IMR-90 (cell line): ENCODE data around the gene TMPRSS3. TPM values are rescaled to one million over a fixed set of nuclear protein-coding genes. Genes with fewer than 3 reads are reported as not detected.

Experiments
- ATAC-seq: fragments of 200-7000 bp; cut with Tn5 transposase; 2 replicates; pipeline ENCODE4 v1.9.1; 2020; ENCODE audit warnings: low read depth, mild to moderate bottlenecking, moderate library complexity
- BruUV-seq: library from RNA; stranded (reverse); fragments of 400-500 nt; replicated peaks from 2 replicates; lab custom pipeline; 2021; lab: Mats Ljungman, UMichigan
- CTCF ChIA-PET: fragments of 300-600 bp; formaldehyde crosslinking; extraction: SDS; loops from one replicate; lab custom pipeline; 2021; ENCODE audit warnings: antibody characterized with exemption; lab: Yijun Ruan, JAX
- POLR2A ChIA-PET: fragments of 300-600 bp; sonication (Branson Sonifier 250); formaldehyde crosslinking; loops from one replicate; lab custom pipeline; 2022; ENCODE audit warnings: antibody characterized with exemption; ENCODE audit not compliant: unreplicated experiment; lab: Charles Lee
- DNase-seq: peaks from one replicate; pipeline ENCODE4 v3.0.0; 2013
- H2AFZ ChIP-seq: replicated peaks from 2 replicates; pipeline ENCODE3; 2013; ENCODE audit warnings: low read length, mild to moderate bottlenecking; ENCODE audit not compliant: poor library complexity
- H2AK5ac ChIP-seq: 2 replicates; pipeline ENCODE4 v1.6.1; 2013; ENCODE audit warnings: low read depth, low read length, inconsistent platforms
- H2AK9ac ChIP-seq: replicated peaks from 2 replicates; pipeline ENCODE3; 2013; ENCODE audit warnings: mild to moderate bottlenecking, low read depth, low read length, moderate library complexity; ENCODE audit not compliant: poor library complexity
- H2BK120ac ChIP-seq: 2 replicates; pipeline ENCODE4 v1.6.1; 2013; ENCODE audit warnings: low read depth, low read length, inconsistent platforms
- H2BK15ac ChIP-seq: 3 replicates; pipeline ENCODE4 v1.6.1; 2013; ENCODE audit warnings: low read depth, low read length, inconsistent platforms
- H2BK20ac ChIP-seq: 2 replicates; pipeline ENCODE4 v1.6.1; 2013; ENCODE audit warnings: low read depth, mild to moderate bottlenecking, inconsistent platforms, low read length, moderate library complexity
- H2BK5ac ChIP-seq: 2 replicates; pipeline ENCODE4 v1.6.1; 2013; ENCODE audit warnings: mild to moderate bottlenecking, low read depth, low read length, inconsistent platforms; ENCODE audit not compliant: poor library complexity, severe bottlenecking
- H3K14ac ChIP-seq: replicated peaks from 2 replicates; pipeline ENCODE4 v1.6.1; 2013; ENCODE audit warnings: low read depth, low read length, inconsistent platforms
- H3K18ac ChIP-seq: 2 replicates; pipeline ENCODE4 v1.6.1; 2013; ENCODE audit warnings: low read depth, low read length, control low read depth
- H3K23ac ChIP-seq: 2 replicates; pipeline ENCODE4 v1.6.1; 2013; ENCODE audit warnings: low read depth, low read length, inconsistent platforms
- H3K27ac ChIP-seq: 2 replicates; pipeline ENCODE4 v1.5.1; 2013; ENCODE audit warnings: mild to moderate bottlenecking, control low read depth, low read length; ENCODE audit not compliant: insufficient read depth
- H3K27me3 ChIP-seq: 2 replicates; pipeline ENCODE4 v1.6.1; 2013; ENCODE audit warnings: low read length; ENCODE audit not compliant: control insufficient read depth, insufficient read depth
- H3K36me3 ChIP-seq: 2 replicates; pipeline ENCODE4 v1.6.1; 2013; ENCODE audit warnings: low read length, mixed read lengths; ENCODE audit not compliant: control insufficient read depth, insufficient read depth
- H3K4ac ChIP-seq: 2 replicates; pipeline ENCODE4 v1.6.1; 2013; ENCODE audit warnings: low read depth, low read length, inconsistent platforms
- H3K4me1 ChIP-seq: 2 replicates; pipeline ENCODE4 v1.6.1; 2013; ENCODE audit warnings: low read length, mixed read lengths; ENCODE audit not compliant: control insufficient read depth, insufficient read depth
- H3K4me2 ChIP-seq: 2 replicates; pipeline ENCODE4 v1.6.1; 2013; ENCODE audit warnings: low read depth, mild to moderate bottlenecking, control low read depth, low read length, moderate library complexity
- H3K4me3 ChIP-seq: 2 replicates; pipeline ENCODE4 v1.5.1; 2013; ENCODE audit warnings: low read depth, mild to moderate bottlenecking, control low read depth, low read length, moderate library complexity; ENCODE audit not compliant: insufficient read depth
- H3K56ac ChIP-seq: 2 replicates; pipeline ENCODE4 v1.6.1; 2013; ENCODE audit warnings: low read length, inconsistent platforms; ENCODE audit not compliant: insufficient read depth; ENCODE audit errors: extremely low read depth
- H3K79me1 ChIP-seq, 2 experiments: 2 replicates each; pipeline ENCODE4 v1.6.1; 2013; ENCODE audit warnings: low read length in 2 of 2, inconsistent platforms in 1 of 2, low read depth in 1 of 2
- H3K9ac ChIP-seq: 2 replicates; pipeline ENCODE4 v1.6.1; 2013; ENCODE audit warnings: low read depth, low read length, control low read depth
- H3K9me1 ChIP-seq: 2 replicates; pipeline ENCODE4 v1.6.1; 2013; ENCODE audit warnings: low read length, inconsistent platforms; ENCODE audit not compliant: insufficient read depth
- H3K9me3 ChIP-seq: 2 replicates; pipeline ENCODE4 v1.6.1; 2013; ENCODE audit warnings: low read length; ENCODE audit not compliant: control insufficient read depth, insufficient read depth
- H4K20me1 ChIP-seq: 2 replicates; pipeline ENCODE4 v1.6.1; 2013; ENCODE audit warnings: low read length, inconsistent platforms; ENCODE audit not compliant: insufficient read depth
- H4K5ac ChIP-seq: 2 replicates; pipeline ENCODE4 v1.6.1; 2013; ENCODE audit warnings: mild to moderate bottlenecking, low read depth, low read length, control low read depth
- H4K8ac ChIP-seq, 2 experiments: 2 replicates each; pipeline ENCODE4 v1.6.1; 2013; ENCODE audit warnings: low read depth in 2 of 2, low read length in 2 of 2, control low read depth in 1 of 2, inconsistent platforms in 1 of 2
- H4K91ac ChIP-seq: 2 replicates; pipeline ENCODE4 v1.6.1; 2013; ENCODE audit warnings: low read depth, low read length, inconsistent platforms; ENCODE audit not compliant: insufficient read depth
- BHLHE40 ChIP-seq: fragments of 150-350 bp; IDR thresholded peaks from 2 replicates; pipeline ENCODE4 v1.6.1; 2016; ENCODE audit warnings: mild to moderate bottlenecking, low read depth, low read length
- CHD1 ChIP-seq: IDR thresholded peaks from 2 replicates; pipeline ENCODE4 v1.6.1; 2012; ENCODE audit warnings: low read depth, low read length, improper control_type of control experiment
- FOS ChIP-seq: fragments of 150-350 bp; IDR thresholded peaks from 2 replicates; pipeline ENCODE4 v1.6.1; 2016; ENCODE audit warnings: low read depth, low read length
- MAFK ChIP-seq: IDR thresholded peaks from 2 replicates; pipeline ENCODE4 v1.6.1; 2012; ENCODE audit warnings: low read depth, low read length, improper control_type of control experiment
- MAZ ChIP-seq: IDR thresholded peaks from 2 replicates; pipeline ENCODE4 v1.6.1; 2012; ENCODE audit warnings: low read depth, mild to moderate bottlenecking, low read length, improper control_type of control experiment, moderate library complexity, borderline replicate concordance
- MXI1 ChIP-seq: IDR thresholded peaks from 2 replicates; pipeline ENCODE4 v1.6.1; 2012; ENCODE audit warnings: low read depth, mild to moderate bottlenecking, low read length, moderate library complexity, borderline replicate concordance
- NFE2L2 ChIP-seq: fragments of 150-350 bp; IDR thresholded peaks from 2 replicates; pipeline ENCODE4 v1.6.1; 2016; ENCODE audit warnings: low read depth, mild to moderate bottlenecking, low read length
- POLR2A ChIP-seq: IDR thresholded peaks from 2 replicates; pipeline ENCODE4 v1.6.1; 2012; ENCODE audit warnings: mild to moderate bottlenecking, low read depth, low read length
- RAD21 ChIP-seq: IDR thresholded peaks from 2 replicates; pipeline ENCODE4 v1.6.1; 2012; ENCODE audit warnings: low read length, improper control_type of control experiment
- RCOR1 ChIP-seq: IDR thresholded peaks from 2 replicates; pipeline ENCODE4 v1.6.1; 2012; ENCODE audit warnings: mild to moderate bottlenecking, low read length, improper control_type of control experiment; ENCODE audit not compliant: insufficient replicate concordance
- RFX5 ChIP-seq: IDR thresholded peaks from 2 replicates; pipeline ENCODE4 v1.8.0; 2012; ENCODE audit warnings: low read depth, mild to moderate bottlenecking, low read length, moderate library complexity
- SMC3 ChIP-seq: fragments of 150-350 bp; IDR thresholded peaks from 2 replicates; pipeline ENCODE4 v1.6.1; 2016; ENCODE audit warnings: low read depth, mild to moderate bottlenecking, antibody characterized with exemption, low read length, moderate library complexity
- USF2 ChIP-seq: fragments of 150-350 bp; IDR thresholded peaks from 2 replicates; pipeline ENCODE4 v1.6.1; 2017; ENCODE audit warnings: mild to moderate bottlenecking, antibody characterized with exemption, low read length, low read depth
- WGBS, 2 experiments: methylation state at CpG; one replicate each; pipeline versions ENCODE4 v1.1.5 to v1.1.7; 2013; ENCODE audit warnings: missing lambda C conversion rate in 2 of 2; ENCODE audit not compliant: insufficient read length in 1 of 2; ENCODE audit errors: extremely low coverage in 2 of 2; 5-methylcytosine and 5-hydroxymethylcytosine counted together
- dilution Hi-C: fragments of 300-500 bp; cut with HindIII; formaldehyde crosslinking; loops from one replicate; pipeline ENCODE4 v1.14.3; 2018; ENCODE audit warnings: low sequenced_read_pairs; ENCODE audit not compliant: unreplicated experiment
- in situ Hi-C: fragments of 300-500 bp; cut with MboI; formaldehyde crosslinking; loops from 3 replicates; pipeline ENCODE4 v1.14.3; 2019; ENCODE audit warnings: low sequenced_read_pairs, inconsistent platforms, mixed read lengths
- intact Hi-C: fragments of 100-400 bp; cut with micrococcal nuclease; formaldehyde crosslinking; loops from 2 replicates; pipeline ENCODE4 v1.10.0; 2022
- polyA plus RNA-seq, 3 experiments: library from polyadenylated mRNA; depleted of rRNA; stranded (reverse); fragments of >200 nt; gene quantifications; 2 replicates each; pipeline ENCODE4 v1.2.3, GENCODE V29; 2012; ENCODE audit warnings: low replicate concordance in 1 of 3
- total RNA-seq: library from RNA; depleted of rRNA; stranded (reverse); fragments of >200 nt; gene quantifications from 2 replicates; pipeline ENCODE4 v1.2.3, GENCODE V29; 2012
- TF ChIP-seq, protein P1 (sequence below): conservative IDR thresholded peaks from 2 replicates; pipeline ENCODE4 v1.5.1; 2012; ENCODE audit warnings: mild to moderate bottlenecking, low read depth, low read length, improper control_type of control experiment

Gene TMPRSS3
- total and polyA plus RNA-seq, 2 of the 4 experiments (the other 2 are of a cell fraction): not detected

DNA sequence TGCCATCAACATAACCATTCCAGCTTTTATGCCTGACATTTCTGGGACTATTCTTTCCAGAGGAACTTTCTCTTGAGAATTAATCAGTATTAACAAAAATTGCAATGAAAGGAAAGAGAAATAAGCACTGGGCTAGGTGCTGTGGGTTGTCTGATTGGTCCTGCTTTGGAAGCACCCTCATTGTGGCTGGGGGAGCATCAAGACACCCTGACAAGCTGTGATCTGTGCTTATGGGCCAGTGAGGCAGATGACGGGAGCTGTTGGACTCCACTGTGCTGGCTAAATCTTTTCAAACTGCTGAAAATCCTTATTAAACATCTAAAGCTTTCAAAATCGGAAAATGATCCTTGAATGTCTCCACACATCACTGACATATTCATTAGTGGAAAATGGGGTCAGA lies 27.8 kb upstream of the TMPRSS3 start:
- no peak overlapping the region for H2BK15ac ChIP-seq
- no peaks in the 10 kb centered on the region for H4K20me1 ChIP-seq
- no peak overlapping the region for H2AK5ac ChIP-seq
- no peak for DNase-seq
- no peak overlapping the region for H3K4ac ChIP-seq
- no peak overlapping the region for H4K8ac ChIP-seq
- H3K79me1 ChIP-seq: no peaks in the 10 kb centered on the region
- no peak overlapping the region for H3K4me2 ChIP-seq
- TF ChIP-seq RCOR1 (no peak), CHD1 (no peak), MAFK (no peak), MAZ (no peak), MXI1 (no peak), RAD21 (no peak), NFE2L2 (no peak), USF2 (no peak), SMC3 (no peak), RFX5 (no peak), BHLHE40 (no peak), FOS (no peak), POLR2A (no peak)
- TF ChIP-seq, protein P1, sequence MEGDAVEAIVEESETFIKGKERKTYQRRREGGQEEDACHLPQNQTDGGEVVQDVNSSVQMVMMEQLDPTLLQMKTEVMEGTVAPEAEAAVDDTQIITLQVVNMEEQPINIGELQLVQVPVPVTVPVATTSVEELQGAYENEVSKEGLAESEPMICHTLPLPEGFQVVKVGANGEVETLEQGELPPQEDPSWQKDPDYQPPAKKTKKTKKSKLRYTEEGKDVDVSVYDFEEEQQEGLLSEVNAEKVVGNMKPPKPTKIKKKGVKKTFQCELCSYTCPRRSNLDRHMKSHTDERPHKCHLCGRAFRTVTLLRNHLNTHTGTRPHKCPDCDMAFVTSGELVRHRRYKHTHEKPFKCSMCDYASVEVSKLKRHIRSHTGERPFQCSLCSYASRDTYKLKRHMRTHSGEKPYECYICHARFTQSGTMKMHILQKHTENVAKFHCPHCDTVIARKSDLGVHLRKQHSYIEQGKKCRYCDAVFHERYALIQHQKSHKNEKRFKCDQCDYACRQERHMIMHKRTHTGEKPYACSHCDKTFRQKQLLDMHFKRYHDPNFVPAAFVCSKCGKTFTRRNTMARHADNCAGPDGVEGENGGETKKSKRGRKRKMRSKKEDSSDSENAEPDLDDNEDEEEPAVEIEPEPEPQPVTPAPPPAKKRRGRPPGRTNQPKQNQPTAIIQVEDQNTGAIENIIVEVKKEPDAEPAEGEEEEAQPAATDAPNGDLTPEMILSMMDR: no peak
- H3K9me3 ChIP-seq: no peaks in the 10 kb centered on the region
- no TSS peak for BruUV-seq
- peaks cover 18% of the 10 kb centered on the region for H3K27me3 ChIP-seq
- dilution Hi-C loops: no loop called here
- H3K4me1 ChIP-seq: no peaks in the 10 kb centered on the region
- H3K14ac ChIP-seq: no peak overlapping the region
- no peak overlapping the region for H2AK9ac ChIP-seq
- H2AFZ ChIP-seq: no peak overlapping the region
- H3K9ac ChIP-seq: no peak overlapping the region
- no peak overlapping the region for H2BK5ac ChIP-seq
- no peak overlapping the region for H4K91ac ChIP-seq
- H3K36me3 ChIP-seq: no peaks in the 10 kb centered on the region
- intact Hi-C loops: no loop called here
- in situ Hi-C loops: no loop called here
- no peak overlapping the region for H3K18ac ChIP-seq
- H3K4me3 ChIP-seq: no peak overlapping the region
- no peak overlapping the region for H4K5ac ChIP-seq
- no peak overlapping the region for H3K23ac ChIP-seq
- no peak overlapping the region for H3K27ac ChIP-seq
- H2BK120ac ChIP-seq: no peak overlapping the region
- H3K56ac ChIP-seq: no peak overlapping the region
- no CpG with 5 or more reads among the region's 2 CpGs for WGBS, 2 experiments
- no peaks in the 10 kb centered on the region for H3K9me1 ChIP-seq
- no peak overlapping the region for H2BK20ac ChIP-seq
- POLR2A ChIA-PET: no interaction called here
- ATAC-seq: no peak
- CTCF ChIA-PET: no interaction called here
